ENCODE results near the gene DBI. TPM values are rescaled to one million over a fixed set of nuclear protein-coding genes. Genes with fewer than 3 reads are reported as not detected.

Gene DBI
- total and polyA plus RNA-seq, 2 of the 8 experiments (the other 6 are each of a cell fraction or from before 2014, with no cell fraction given), result 180 to 212 TPM

DNA sequence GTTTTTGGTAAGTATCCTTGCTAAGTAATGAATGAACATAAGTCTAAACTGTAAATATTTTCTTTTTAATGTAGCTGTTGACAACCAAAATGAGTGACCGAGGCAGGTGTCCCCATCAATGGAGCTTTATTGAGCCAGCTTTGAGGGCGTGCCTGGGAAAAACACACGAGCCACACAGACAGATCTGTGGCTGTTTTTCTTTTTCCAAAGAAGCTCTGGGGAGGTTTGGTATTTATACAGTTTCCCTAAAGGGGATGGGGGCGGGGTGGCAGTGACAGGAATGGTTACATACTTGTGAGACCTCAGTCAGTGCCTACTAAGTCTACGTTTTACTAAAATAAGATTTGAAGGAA is 11.2 kb downstream of the DBI start:
- no peak overlapping the region for H2BK5ac ChIP-seq (ENCODE audit: low read depth, low read length)
- no peak overlapping the region for H3K56ac ChIP-seq (replicated peaks; ENCODE audit: insufficient read length, low read depth, low read length)
- H4K20me1 ChIP-seq (replicated peaks in 1 of 2; ENCODE audit: control insufficient read depth in 1 of 2, insufficient read depth in 2 of 2, low read length in 2 of 2), result no peaks in the 10 kb centered on the region
- H3K18ac ChIP-seq (ENCODE audit: extremely low read depth, low read length), result no peak overlapping the region
- no peak for FAIRE-seq
- H3K27me3 ChIP-seq (replicated peaks in 1 of 4; ENCODE audit: control insufficient read depth in 3 of 4, extremely low read depth in 1 of 4, insufficient read depth in 3 of 4, low read length in 3 of 4), result no peaks in the 10 kb centered on the region
- no peak for DNase-seq (ENCODE audit: low read depth in 1 of 2, low spot score in 2 of 2)
- no peaks in the 10 kb centered on the region for H3K4me1 ChIP-seq (replicated peaks in 1 of 4; ENCODE audit: control insufficient read depth in 3 of 4, insufficient read depth in 4 of 4, low read length in 3 of 4)
- no peak overlapping the region for H2AK5ac ChIP-seq (ENCODE audit: low read depth, low read length)
- H2BK15ac ChIP-seq (ENCODE audit: low read length), result no peak overlapping the region
- no peaks in the 10 kb centered on the region for H3K23me2 ChIP-seq (ENCODE audit: low read depth, low read length)
- H3K36me3 ChIP-seq (ENCODE audit: control insufficient read depth in 2 of 4, insufficient read depth in 4 of 4, low read length in 3 of 4), result peaks cover 2 to 7% (median 6%) of the 10 kb centered on the region in 4 experiments; a peak in 6 of 8 replicates
- no peak overlapping the region for H3K23ac ChIP-seq (ENCODE audit: insufficient read length)
- no peak overlapping the region for H4K8ac ChIP-seq (ENCODE audit: extremely low read depth, insufficient read depth, low read length)
- H3K27ac ChIP-seq (ENCODE audit: low read depth, low read length), result no peak overlapping the region
- H2BK120ac ChIP-seq (replicated peaks; ENCODE audit: low read depth, low read length), result no peak overlapping the region
- ChIA-PET CTCF (ENCODE audit: partially characterized antibody) (interaction anchor here (0.9 to 1.1 kb wide), 4 partner anchors 8 to 105 kb away, joined by 3 to 6 read pairs (median 4); partner anchors contain the start of genes C2orf76 and DBI), POLR2A (ENCODE audit: partially characterized antibody) (interaction anchor here (1.3 kb wide), 1 partner anchor 11 kb away, joined by 6 read pairs; the partner anchor contains the start of genes C2orf76 and DBI)
- 83% methylated on average over 5 of the region's 5 CpGs; no CpG with 5 or more reads in 1 of the 2 experiments for WGBS, 2 experiments (ENCODE audit: extremely low coverage in 1 of 2, insufficient coverage in 1 of 2, insufficient read length in 1 of 2, insufficient replicate concordance in 2 of 2, low coverage in 1 of 2, low lambda C conversion rate in 2 of 2, missing lambda C conversion rate in 1 of 2)
- H4K5ac ChIP-seq (ENCODE audit: insufficient read length, low read depth, low read length), result no peak overlapping the region
- no peak overlapping the region for H3K14ac ChIP-seq (ENCODE audit: insufficient read length)
- no peaks in the 10 kb centered on the region for H3K9me3 ChIP-seq (ENCODE audit: insufficient read depth in 2 of 2, low read depth in 1 of 2, low read length in 1 of 2)
- no peak overlapping the region for H3K4ac ChIP-seq (replicated peaks; ENCODE audit: insufficient read length, low read depth, low read length)
- no peak overlapping the region for H4K91ac ChIP-seq (replicated peaks; ENCODE audit: insufficient read length, low read length)
- peaks cover 2% of the 10 kb centered on the region; the same call in 1 of the 2 replicates for H3K79me1 ChIP-seq (ENCODE audit: low read depth, low read length)
- H2AFZ ChIP-seq (ENCODE audit: low read length), result no peak overlapping the region
- H3K4me3 ChIP-seq (ENCODE audit: extremely low read depth in 1 of 4, insufficient read depth in 2 of 4, low read depth in 3 of 4, low read length in 4 of 4), result no peak overlapping the region
- no peak overlapping the region for H2BK20ac ChIP-seq (ENCODE audit: low read length)
- no peaks in the 10 kb centered on the region for H3K79me2 ChIP-seq (ENCODE audit: control insufficient read depth in 1 of 2, insufficient read depth in 2 of 2, low read length in 2 of 2)
- H3K9ac ChIP-seq (replicated peaks in 1 of 4; ENCODE audit: extremely low read depth in 1 of 4, low read depth in 3 of 4, low read length in 3 of 4), result no peak overlapping the region
- no peak overlapping the region for H3K4me2 ChIP-seq (ENCODE audit: insufficient read depth in 1 of 2, low read depth in 2 of 2, low read length in 2 of 2)
- H2BK12ac ChIP-seq (ENCODE audit: low read depth, low read length), result no peak overlapping the region
- no peak for TF ChIP-seq RXRA (IDR thresholded peaks at IDR 0.05; ENCODE audit: insufficient read depth, low read depth, low read length)
- TF ChIP-seq USF2 (IDR thresholded peaks at IDR 0.05; ENCODE audit: low read length), result no peak
- no peak for TF ChIP-seq MAFK (IDR thresholded peaks at IDR 0.05; ENCODE audit: low read depth, low read length)
- no peak for TF ChIP-seq KDM4A (IDR thresholded peaks at IDR 0.05; ENCODE audit: low read depth, low read length, severe bottlenecking)
- TF ChIP-seq EP300 (IDR thresholded peaks at IDR 0.05; ENCODE audit: borderline replicate concordance in 1 of 2, low read depth in 2 of 2, low read length in 2 of 2), result no peak
- no peak for TF ChIP-seq SP2 (IDR thresholded peaks at IDR 0.05; ENCODE audit: low read length)
- TF ChIP-seq BRCA1 (IDR thresholded peaks at IDR 0.05; ENCODE audit: low read depth, low read length), result no peak
- TF ChIP-seq YY1 (IDR thresholded peaks at IDR 0.05; ENCODE audit: low read depth, low read length), result no peak
- no peak for TF ChIP-seq KDM1A (IDR thresholded peaks at IDR 0.05; ENCODE audit: borderline replicate concordance, low read length)
- TF ChIP-seq SRF (IDR thresholded peaks at IDR 0.05; ENCODE audit: low read depth, low read length), result no peak
- no peak for TF ChIP-seq JUND (IDR thresholded peaks at IDR 0.05; ENCODE audit: low read length)
- no peak for TF ChIP-seq MAX (IDR thresholded peaks at IDR 0.05)
- no peak for TF ChIP-seq CEBPB (IDR thresholded peaks at IDR 0.05; ENCODE audit: low read depth, low read length)
- no peak for TF ChIP-seq SP4 (IDR thresholded peaks at IDR 0.05; ENCODE audit: low read length)
